ENCODE data around the gene ZMAT5.

DNA sequence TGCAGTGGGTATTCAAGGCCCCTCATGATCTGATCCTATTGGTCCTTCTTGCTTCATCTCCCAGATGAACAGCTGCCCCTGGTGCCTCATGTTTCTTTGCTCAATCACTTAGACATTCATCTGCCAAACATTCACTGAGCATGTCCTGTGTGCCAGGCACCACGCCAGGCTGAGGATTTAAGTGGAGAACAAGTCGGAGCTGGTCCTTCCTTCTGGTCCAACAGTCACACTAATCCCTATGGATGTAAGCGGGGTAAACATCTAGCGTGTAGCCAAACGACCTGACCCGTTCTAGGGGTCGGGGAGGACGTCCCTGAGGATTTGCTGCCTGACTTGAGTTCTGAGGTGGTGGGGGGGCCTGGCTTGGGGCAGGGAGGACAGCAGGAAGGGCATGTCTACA is 21.9 kb downstream of the ZMAT5 start:
- TF ChIP-seq CTCF (CRISPR knock-in tag; IDR thresholded peaks at IDR 0.05): no peak
- TF ChIP-seq ZNF234 (CRISPR knock-in tag; conservative IDR thresholded peaks at IDR 0.05): no peak
- TF ChIP-seq ZNF629 (CRISPR knock-in tag; conservative IDR thresholded peaks at IDR 0.05): no peak
- TF ChIP-seq, protein P1, sequence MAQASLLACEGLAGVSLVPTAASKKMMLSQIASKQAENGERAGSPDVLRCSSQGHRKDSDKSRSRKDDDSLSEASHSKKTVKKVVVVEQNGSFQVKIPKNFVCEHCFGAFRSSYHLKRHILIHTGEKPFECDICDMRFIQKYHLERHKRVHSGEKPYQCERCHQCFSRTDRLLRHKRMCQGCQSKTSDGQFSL (CRISPR knock-in tag; IDR thresholded peaks at IDR 0.05): no peak
- no peak for TF ChIP-seq ATF7 (IDR thresholded peaks at IDR 0.05)
- no peak for TF ChIP-seq ATF7 (CRISPR knock-in tag; IDR thresholded peaks at IDR 0.05)
- TF ChIP-seq EP300 (IDR thresholded peaks at IDR 0.05; ENCODE audit: low read depth in 2 of 2, low read length in 2 of 2): no peak
- no peak for TF ChIP-seq EP300 (CRISPR knock-in tag; IDR thresholded peaks at IDR 0.05; ENCODE audit: borderline replicate concordance)
- TF ChIP-seq, protein P2, sequence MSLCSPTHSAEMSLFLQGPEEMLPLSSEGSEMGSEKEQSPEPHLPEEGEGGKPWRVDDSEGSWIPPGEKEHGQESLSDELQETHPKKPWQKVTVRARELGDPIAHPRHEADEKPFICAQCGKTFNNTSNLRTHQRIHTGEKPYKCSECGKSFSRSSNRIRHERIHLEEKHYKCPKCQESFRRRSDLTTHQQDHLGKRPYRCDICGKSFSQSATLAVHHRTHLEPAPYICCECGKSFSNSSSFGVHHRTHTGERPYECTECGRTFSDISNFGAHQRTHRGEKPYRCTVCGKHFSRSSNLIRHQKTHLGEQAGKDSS (CRISPR knock-in tag; IDR thresholded peaks at IDR 0.05; ENCODE audit: borderline replicate concordance, low read depth): no peak
- TF ChIP-seq POLR2AphosphoS2 (IDR thresholded peaks at IDR 0.05; ENCODE audit: low read depth, low read length): no peak
- no peak for TF ChIP-seq TSC22D2 (CRISPR knock-in tag; IDR thresholded peaks at IDR 0.05; ENCODE audit: borderline replicate concordance)
- TF ChIP-seq RXRA (CRISPR knock-in tag; IDR thresholded peaks at IDR 0.05): no peak
- no peak for TF ChIP-seq ZNF773 (CRISPR knock-in tag; IDR thresholded peaks at IDR 0.05; ENCODE audit: borderline replicate concordance)
- no peak for TF ChIP-seq CCAR2 (optimal IDR thresholded peaks at IDR 0.05; ENCODE audit: low read depth, low read length)
- no peak for TF ChIP-seq GFI1 (CRISPR knock-in tag; IDR thresholded peaks at IDR 0.05; ENCODE audit: borderline replicate concordance)
- TF ChIP-seq ZNF614 (CRISPR knock-in tag; IDR thresholded peaks at IDR 0.05; ENCODE audit: borderline replicate concordance): no peak
